HCT116 (cell line): ENCODE data around the gene SHISA7. TPM values are rescaled to one million over a fixed set of nuclear protein-coding genes. Genes with fewer than 3 reads are reported as not detected.

ENCODE experiments used
- ATAC-seq: fragments of 200-7000 bp; cut with Tn5 transposase; 2 replicates; pipeline ENCODE4 v1.9.1; 2020; ENCODE audit warnings: mild to moderate bottlenecking, moderate library complexity
- BruUV-seq: library from RNA; stranded (reverse); fragments of 400-500 nt; replicated peaks from 2 replicates; lab custom pipeline; 2021; lab: Mats Ljungman, UMichigan
- CTCF ChIA-PET: fragments of 300-600 bp; sonication (Branson Sonifier 250); formaldehyde crosslinking; loops from one replicate; lab custom pipeline; 2021; ENCODE audit warnings: antibody characterized with exemption; lab: Charles Lee
- POLR2A ChIA-PET: fragments of 300-600, 350-600 bp; sonication (Branson Sonifier 250); formaldehyde crosslinking; loops from one replicate; lab custom pipeline; 2021; ENCODE audit warnings: antibody characterized with exemption; lab: Charles Lee
- RAD21 ChIA-PET, 2 experiments: fragments of 300-600 bp; sonication (Branson Sonifier 250); formaldehyde crosslinking; loops; one replicate each; lab custom pipeline; 2023; ENCODE audit warnings: low total read pairs in 2 of 2; ENCODE audit not compliant: uncharacterized antibody in 2 of 2, unreplicated experiment in 2 of 2, low non-redundant PET in 1 of 2; lab: Charles Lee
- DNase-seq: peaks from one replicate; pipeline ENCODE4 v3.0.0-alpha.2; 2010; ENCODE audit warnings: low read depth, low spot score
- H2AFZ ChIP-seq: fragments of 200-600 bp; shearing (Covaris generic), sonication (generic); 2 replicates; pipeline ENCODE4 v1.6.1; 2017; ENCODE audit warnings: low read depth, mixed run types, mixed read lengths, antibody characterized with exemption, low read length; ENCODE audit not compliant: poor library complexity, severe bottlenecking
- H3K27ac ChIP-seq: 2 replicates; pipeline ENCODE4 v1.5.1; 2012; ENCODE audit warnings: low read depth, low read length
- H3K27me3 ChIP-seq: fragments of 200-600 bp; sonication (generic); 2 replicates; pipeline ENCODE4 v1.6.1; 2016; ENCODE audit warnings: mixed run types, low read length, mixed read lengths; ENCODE audit not compliant: insufficient read depth
- H3K36me3 ChIP-seq, 2 experiments: fragments of 200-500 bp in 1 of 2; fragments of 200-600 bp in 1 of 2; sonication (Bioruptor generic) in 1 of 2; sonication (generic) in 1 of 2; 2 replicates each; pipeline versions ENCODE4 v1.5.1 to v1.6.1; 2014 to 2016; ENCODE audit warnings: low read length in 2 of 2, inconsistent platforms in 1 of 2, mixed read lengths in 1 of 2, mixed run types in 1 of 2; ENCODE audit not compliant: insufficient read depth in 2 of 2, control insufficient read depth in 1 of 2
- H3K4me1 ChIP-seq, 2 experiments: fragments of 200-600 bp in 1 of 2; sonication (generic) in 1 of 2; 2 replicates each; pipeline versions ENCODE4 v1.5.1 to v1.6.1; 2012 to 2017; ENCODE audit warnings: low read length in 2 of 2, inconsistent platforms in 1 of 2, mild to moderate bottlenecking in 1 of 2, mixed read lengths in 1 of 2, mixed run types in 1 of 2, moderate library complexity in 1 of 2; ENCODE audit not compliant: insufficient read depth in 2 of 2, control insufficient read depth in 1 of 2
- H3K4me2 ChIP-seq: fragments of 200-600 bp; sonication (generic); 2 replicates; pipeline ENCODE4 v1.6.1; 2017; ENCODE audit warnings: mixed run types, low read length, mixed read lengths
- H3K4me3 ChIP-seq, 2 experiments: fragments of 200-600 bp in 1 of 2; sonication (generic) in 1 of 2; replicated peaks in 1 of 2; 2 replicates each; pipeline ENCODE4 v1.5.1; 2011 to 2016; ENCODE audit warnings: low read length in 2 of 2, control low read depth in 1 of 2, low read depth in 1 of 2, mild to moderate bottlenecking in 1 of 2, mixed read lengths in 1 of 2, mixed run types in 1 of 2
- H3K79me2 ChIP-seq: fragments of 200-600 bp; sonication (generic); 2 replicates; pipeline ENCODE4 v1.6.1; 2017; ENCODE audit warnings: mild to moderate bottlenecking, mixed run types, low read length, moderate library complexity, mixed read lengths; ENCODE audit not compliant: insufficient read depth
- H3K9ac ChIP-seq: fragments of 200-600 bp; sonication (generic); 2 replicates; pipeline ENCODE4 v1.6.1; 2016; ENCODE audit warnings: low read length, mixed read lengths
- H3K9me2 ChIP-seq: fragments of 200-600 bp; sonication (generic), shearing (Covaris generic); 2 replicates; pipeline ENCODE4 v1.6.1; 2017; ENCODE audit warnings: mixed run types, mild to moderate bottlenecking, moderate library complexity; ENCODE audit not compliant: insufficient read depth
- H3K9me3 ChIP-seq, 2 experiments: fragments of 200-500 bp in 1 of 2; fragments of 200-600 bp in 1 of 2; sonication (Bioruptor generic) in 1 of 2; sonication (generic) in 1 of 2; 2 replicates each; pipeline ENCODE4 v1.6.1; 2014 to 2017; ENCODE audit warnings: low read length in 2 of 2, mixed read lengths in 2 of 2, inconsistent platforms in 1 of 2, low read depth in 1 of 2, mild to moderate bottlenecking in 1 of 2, mixed run types in 1 of 2, moderate library complexity in 1 of 2; ENCODE audit not compliant: control insufficient read depth in 1 of 2, insufficient read depth in 1 of 2
- H4K20me1 ChIP-seq: fragments of 200-600 bp; sonication (generic), shearing (Covaris generic); 2 replicates; pipeline ENCODE4 v1.6.1; 2017; ENCODE audit warnings: mixed run types, mild to moderate bottlenecking, moderate library complexity; ENCODE audit not compliant: insufficient read depth
- EGR1 ChIP-seq: IDR thresholded peaks from 2 replicates; pipeline ENCODE4 v1.6.1; 2012; ENCODE audit warnings: low read depth
- FOSL1 ChIP-seq: IDR thresholded peaks from 2 replicates; pipeline ENCODE4 v1.6.1; 2012; ENCODE audit warnings: low read depth
- POLR2AphosphoS5 ChIP-seq: IDR thresholded peaks from 2 replicates; pipeline ENCODE4 v1.6.1; 2011; ENCODE audit warnings: mild to moderate bottlenecking, low read depth, low read length, moderate library complexity
- RAD21 ChIP-seq: IDR thresholded peaks from 2 replicates; pipeline ENCODE4 v1.6.1; 2012; ENCODE audit warnings: low read depth, mild to moderate bottlenecking
- SP1 ChIP-seq: IDR thresholded peaks from 2 replicates; pipeline ENCODE4 v1.6.1; 2012; ENCODE audit warnings: low read depth
- SRF ChIP-seq: IDR thresholded peaks from 2 replicates; pipeline ENCODE4 v1.6.1; 2012; ENCODE audit warnings: low read depth
- ZFX ChIP-seq: fragments of 450-650 bp; IDR thresholded peaks from 2 replicates; pipeline ENCODE4 v1.6.1; 2017
- ZNF274 ChIP-seq: fragments of 200-500 bp; sonication (Bioruptor generic); IDR thresholded peaks from 2 replicates; pipeline ENCODE4 v1.6.1; 2014; ENCODE audit warnings: mild to moderate bottlenecking, low read depth, low read length, inconsistent platforms
- intact Hi-C: fragments of 100-400 bp; cut with micrococcal nuclease; formaldehyde crosslinking; loops from 2 replicates; pipeline ENCODE4 v1.10.0; 2022
- total RNA-seq: library from RNA; stranded (reverse); gene quantifications from one replicate; pipeline ENCODE4 v1.2.1, GENCODE V29; 2021; ENCODE audit not compliant: unreplicated experiment
- TF ChIP-seq, protein P1 (sequence below): IDR thresholded peaks from 2 replicates; pipeline ENCODE4 v1.6.1; 2012; ENCODE audit warnings: low read depth
- TF ChIP-seq, protein P2 (sequence below): IDR thresholded peaks from 2 replicates; pipeline ENCODE4 v1.6.1; 2012

The SHISA7 gene
- total RNA-seq, 1 experiment from 2014 or later, result not detected

DNA sequence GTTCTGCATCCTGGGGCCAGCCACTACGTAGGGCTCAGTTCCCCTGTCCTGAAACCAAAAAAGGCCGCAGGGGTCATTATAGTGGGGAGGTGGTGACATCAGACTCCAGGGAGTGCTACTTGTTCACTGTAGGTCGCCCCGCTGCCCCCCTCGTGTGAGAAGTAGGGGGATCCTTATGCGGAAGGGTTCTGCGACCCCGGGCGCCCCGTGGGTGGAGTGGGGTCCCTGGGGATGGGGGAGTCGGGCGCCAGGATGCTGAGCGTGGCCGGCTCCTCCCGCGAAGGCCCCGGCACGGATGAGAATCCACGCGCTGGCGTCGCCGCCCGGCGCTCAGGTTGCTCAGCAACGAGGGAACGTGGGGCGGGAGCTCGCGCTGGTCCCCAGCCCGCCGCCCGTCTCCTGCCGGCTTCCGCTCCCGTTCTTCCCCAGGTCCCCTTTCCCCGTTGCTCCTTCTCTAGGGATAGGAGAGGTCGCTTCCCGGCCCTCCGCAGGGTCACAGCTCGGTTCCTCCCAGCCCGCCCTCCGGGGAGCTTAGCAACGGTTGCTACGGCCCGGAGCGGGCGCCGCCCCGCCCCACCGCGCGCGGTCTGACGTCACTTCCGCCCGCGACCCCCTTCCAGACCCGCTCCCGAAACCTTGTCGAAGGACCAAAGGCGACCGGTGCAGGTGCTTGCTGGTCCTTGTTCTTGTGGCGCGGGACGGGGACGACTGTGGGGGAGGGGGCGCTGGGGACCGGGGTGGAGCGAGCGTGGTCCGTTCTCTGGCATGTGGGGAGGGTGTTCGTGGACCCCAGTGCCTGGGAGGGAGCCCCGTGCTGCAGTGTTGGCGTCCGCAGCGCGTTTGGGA lies 41.7 kb upstream of the SHISA7 start, which contains the start of gene NAT14:
TSS of gene NAT14 (plus strand) at position 596 of the 846 bp plus-strand sequence. CDS start 521 bp downstream, outside the sequence.
- H2AFZ ChIP-seq, result no peak within 1 kb of the TSS
- no peaks in the 10 kb centered on the region for H3K9me2 ChIP-seq
- ATAC-seq (peak; percentile 75), DNase-seq (no peak)
- RAD21 ChIA-PET, result no interaction called here
- peak within 1 kb of the TSS; percentile 97 for H3K9ac ChIP-seq
- no TSS peak for BruUV-seq
- H3K4me3 ChIP-seq, result peak within 1 kb of the TSS; percentile 79 to 80
- H3K36me3 ChIP-seq, result no peaks in the 10 kb centered on the region
- POLR2A ChIA-PET, result interaction anchor here (0.7 to 1.3 kb wide), 4 partner anchors 8 to 138 kb away, joined by 3 to 8 read pairs (median 5); partner anchors contain the start of gene ZNF628
- peak within 1 kb of the TSS; percentile 97 for H3K4me2 ChIP-seq
- H3K4me1 ChIP-seq, result peaks cover 10 to 34% of the 10 kb centered on the region in 2 experiments; a peak in 3 of 4 replicates
- CTCF ChIA-PET, result interaction anchor here (0.9 kb wide), 1 partner anchor 19 kb away, joined by 4 read pairs; no protein-coding TSS in a partner anchor
- intact Hi-C loops, result no loop called here
- no peaks in the 10 kb centered on the region for H4K20me1 ChIP-seq
- H3K9me3 ChIP-seq, result no peaks in the 10 kb centered on the region
- H3K27ac ChIP-seq, result peak within 1 kb of the TSS; percentile 85
- TF ChIP-seq ZFX (no peak), RAD21 (no peak), SP1 (no peak), POLR2AphosphoS5 (peak; percentile 63)
- TF ChIP-seq, all 23 proteins: peak for 1
- Histone ChIP-seq H3K27me3 (no peaks in the 10 kb centered on the region), H3K79me2 (peaks cover 7% of the 10 kb centered on the region; the same call in 1 of the 2 replicates)

DNA sequence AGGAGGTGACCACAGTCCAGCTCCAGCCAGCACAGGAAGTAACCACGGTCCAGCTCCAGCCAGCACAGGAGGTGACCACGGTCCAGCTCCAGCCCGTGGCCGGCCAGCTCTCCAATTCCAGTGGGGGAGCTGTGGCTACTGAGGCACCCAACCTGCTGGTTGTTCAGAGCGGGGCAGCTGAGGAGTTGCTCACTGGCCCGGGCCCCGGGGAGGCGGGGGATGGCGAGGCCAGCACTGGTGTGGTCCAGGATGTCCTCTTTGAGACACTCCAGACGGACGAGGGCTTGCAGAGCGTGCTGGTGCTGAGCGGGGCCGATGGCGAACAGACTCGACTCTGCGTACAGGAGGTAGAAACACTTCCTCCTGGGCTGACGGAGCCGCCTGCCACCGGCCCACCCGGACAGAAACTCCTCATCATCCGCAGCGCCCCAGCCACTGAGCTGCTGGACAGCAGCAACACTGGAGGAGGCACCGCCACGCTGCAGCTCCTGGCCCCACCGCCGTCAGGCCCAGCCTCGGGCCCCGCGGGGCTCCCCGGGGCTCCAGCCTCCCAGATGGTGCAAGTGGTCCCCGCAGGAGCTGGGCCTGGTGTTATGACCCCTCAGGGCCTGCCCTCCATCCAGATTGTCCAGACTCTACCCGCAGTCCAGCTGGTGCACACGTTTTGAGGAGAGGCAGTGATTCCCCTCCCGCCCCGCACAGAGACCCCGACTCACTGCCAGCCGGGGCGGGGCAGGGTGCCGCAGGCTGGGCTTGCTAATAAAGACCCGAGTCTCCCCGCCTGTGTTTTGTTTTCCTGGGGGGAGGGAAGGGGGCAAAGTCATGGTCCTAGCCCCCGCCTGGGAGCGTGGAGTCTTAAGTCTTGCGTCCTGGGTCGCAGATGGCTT lies 40.8 kb upstream of the SHISA7 start:
- ChIA-PET POLR2A (interaction anchor here (1.2 to 1.3 kb wide), 2 partner anchors 7 to 10 kb away, joined by 6 to 8 read pairs; partner anchors contain the start of gene ZNF628), CTCF (interaction anchor here (0.9 kb wide), 1 partner anchor 20 kb away, joined by 4 read pairs; no protein-coding TSS in a partner anchor), RAD21 (no interaction called here)
- H3K36me3 ChIP-seq, result no peaks in the 10 kb centered on the region
- TF ChIP-seq, protein P1, sequence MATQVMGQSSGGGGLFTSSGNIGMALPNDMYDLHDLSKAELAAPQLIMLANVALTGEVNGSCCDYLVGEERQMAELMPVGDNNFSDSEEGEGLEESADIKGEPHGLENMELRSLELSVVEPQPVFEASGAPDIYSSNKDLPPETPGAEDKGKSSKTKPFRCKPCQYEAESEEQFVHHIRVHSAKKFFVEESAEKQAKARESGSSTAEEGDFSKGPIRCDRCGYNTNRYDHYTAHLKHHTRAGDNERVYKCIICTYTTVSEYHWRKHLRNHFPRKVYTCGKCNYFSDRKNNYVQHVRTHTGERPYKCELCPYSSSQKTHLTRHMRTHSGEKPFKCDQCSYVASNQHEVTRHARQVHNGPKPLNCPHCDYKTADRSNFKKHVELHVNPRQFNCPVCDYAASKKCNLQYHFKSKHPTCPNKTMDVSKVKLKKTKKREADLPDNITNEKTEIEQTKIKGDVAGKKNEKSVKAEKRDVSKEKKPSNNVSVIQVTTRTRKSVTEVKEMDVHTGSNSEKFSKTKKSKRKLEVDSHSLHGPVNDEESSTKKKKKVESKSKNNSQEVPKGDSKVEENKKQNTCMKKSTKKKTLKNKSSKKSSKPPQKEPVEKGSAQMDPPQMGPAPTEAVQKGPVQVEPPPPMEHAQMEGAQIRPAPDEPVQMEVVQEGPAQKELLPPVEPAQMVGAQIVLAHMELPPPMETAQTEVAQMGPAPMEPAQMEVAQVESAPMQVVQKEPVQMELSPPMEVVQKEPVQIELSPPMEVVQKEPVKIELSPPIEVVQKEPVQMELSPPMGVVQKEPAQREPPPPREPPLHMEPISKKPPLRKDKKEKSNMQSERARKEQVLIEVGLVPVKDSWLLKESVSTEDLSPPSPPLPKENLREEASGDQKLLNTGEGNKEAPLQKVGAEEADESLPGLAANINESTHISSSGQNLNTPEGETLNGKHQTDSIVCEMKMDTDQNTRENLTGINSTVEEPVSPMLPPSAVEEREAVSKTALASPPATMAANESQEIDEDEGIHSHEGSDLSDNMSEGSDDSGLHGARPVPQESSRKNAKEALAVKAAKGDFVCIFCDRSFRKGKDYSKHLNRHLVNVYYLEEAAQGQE, result no peak
- TF ChIP-seq SRF (no peak), EGR1 (no peak), ZFX (no peak), ZNF274 (no peak), SP1 (no peak), FOSL1 (no peak)
- TF ChIP-seq, protein P2, sequence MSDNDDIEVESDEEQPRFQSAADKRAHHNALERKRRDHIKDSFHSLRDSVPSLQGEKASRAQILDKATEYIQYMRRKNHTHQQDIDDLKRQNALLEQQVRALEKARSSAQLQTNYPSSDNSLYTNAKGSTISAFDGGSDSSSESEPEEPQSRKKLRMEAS, result no peak
- DNase-seq (no peak), ATAC-seq (no peak; the same call in 1 of the 2 replicates)
- no peaks in the 10 kb centered on the region for H4K20me1 ChIP-seq
- peak overlapping the region; percentile 97 for H3K9ac ChIP-seq
- H3K27me3 ChIP-seq, result no peaks in the 10 kb centered on the region
- peaks cover 13% of the 10 kb centered on the region for H3K79me2 ChIP-seq
- H3K27ac ChIP-seq, result peak overlapping the region; percentile 85
- no peaks in the 10 kb centered on the region for H3K9me3 ChIP-seq
- peaks cover 10 to 34% of the 10 kb centered on the region in 2 experiments; a peak in 3 of 4 replicates for H3K4me1 ChIP-seq
- no peak overlapping the region for H2AFZ ChIP-seq
- no peaks in the 10 kb centered on the region for H3K9me2 ChIP-seq
- H3K4me2 ChIP-seq, result peak overlapping the region; percentile 97
- BruUV-seq, result no TSS peak
- intact Hi-C loops, result no loop called here
- peak overlapping the region; percentile 79 to 80 for H3K4me3 ChIP-seq
